ENCODE data around the gene PRRT4.

The PRRT4 gene

GRCh38 chr7:128402356-128402755 lies 40.9 kb upstream of the PRRT4 start:
- Mint-ChIP-seq H3K27me3 (peaks cover 4% of the 10 kb centered on the region), H3K27ac (no peak overlapping the region), H3K36me3 (ENCODE audit: low read depth) (peaks cover 43% of the 10 kb centered on the region), H3K4me1 (ENCODE audit: low read depth) (peaks cover 33% of the 10 kb centered on the region), H3K4me3 (no peak overlapping the region), H3K9me3 (no peaks in the 10 kb centered on the region)

GRCh38 chr7:128400566-128400965 lies 39.1 kb upstream of the PRRT4 start:
- Mint-ChIP-seq H3K27me3 (no peaks in the 10 kb centered on the region), H3K36me3 (ENCODE audit: low read depth) (peaks cover 57% of the 10 kb centered on the region), H3K9me3 (no peaks in the 10 kb centered on the region), H3K4me1 (ENCODE audit: low read depth) (peaks cover 27% of the 10 kb centered on the region), H3K4me3 (no peak overlapping the region), H3K27ac (peak overlapping the region; percentile 21)

- H3K9me3 Mint-ChIP-seq = no peaks in the 10 kb centered on the region
- H3K4me1 Mint-ChIP-seq (ENCODE audit: low read depth) = peaks cover 26% of the 10 kb centered on the region
- H3K27me3 Mint-ChIP-seq = no peaks in the 10 kb centered on the region
- no peak overlapping the region for H3K27ac Mint-ChIP-seq
- H3K4me3 Mint-ChIP-seq = no peak overlapping the region
- peaks cover 57% of the 10 kb centered on the region for H3K36me3 Mint-ChIP-seq (ENCODE audit: low read depth)
Observed at GRCh38 chr7:128399991-128400390, 38.5 kb upstream of the PRRT4 start.

- no peaks in the 10 kb centered on the region for H3K27me3 Mint-ChIP-seq
- H3K9me3 Mint-ChIP-seq = no peaks in the 10 kb centered on the region
- H3K27ac Mint-ChIP-seq = no peak overlapping the region
- H3K4me1 Mint-ChIP-seq (ENCODE audit: low read depth) = peaks cover 14% of the 10 kb centered on the region
- H3K36me3 Mint-ChIP-seq (ENCODE audit: low read depth) = peaks cover 54% of the 10 kb centered on the region
- H3K4me3 Mint-ChIP-seq = no peak overlapping the region
Observed at GRCh38 chr7:128398841-128399135, 37.3 kb upstream of the PRRT4 start.

GRCh38 chr7:128398016-128398840 lies 36.7 kb upstream of the PRRT4 start:
- Mint-ChIP-seq H3K27ac (no peak overlapping the region), H3K9me3 (no peaks in the 10 kb centered on the region), H3K4me3 (no peak overlapping the region), H3K27me3 (no peaks in the 10 kb centered on the region), H3K4me1 (ENCODE audit: low read depth) (peaks cover 9% of the 10 kb centered on the region), H3K36me3 (ENCODE audit: low read depth) (peaks cover 49% of the 10 kb centered on the region)

GRCh38 chr7:128396357-128396756 lies 34.9 kb upstream of the PRRT4 start:
- Mint-ChIP-seq H3K36me3 (ENCODE audit: low read depth) (peaks cover 37% of the 10 kb centered on the region), H3K4me3 (no peak overlapping the region)

GRCh38 chr7:128395748-128396147 lies 34.3 kb upstream of the PRRT4 start:
- Mint-ChIP-seq H3K9me3 (no peaks in the 10 kb centered on the region), H3K27me3 (no peaks in the 10 kb centered on the region), H3K4me1 (ENCODE audit: low read depth) (no peaks in the 10 kb centered on the region), H3K36me3 (ENCODE audit: low read depth) (peaks cover 31% of the 10 kb centered on the region), H3K4me3 (no peak overlapping the region), H3K27ac (no peak overlapping the region)

More at GRCh38 chr7:128396357-128396756, 34.9 kb upstream of the PRRT4 start:
- H3K9me3 Mint-ChIP-seq = no peaks in the 10 kb centered on the region
- H3K27ac Mint-ChIP-seq = no peak overlapping the region
- no peaks in the 10 kb centered on the region for H3K4me1 Mint-ChIP-seq (ENCODE audit: low read depth)
- no peaks in the 10 kb centered on the region for H3K27me3 Mint-ChIP-seq

- no peak overlapping the region for H3K27ac Mint-ChIP-seq
- no peaks in the 10 kb centered on the region for H3K4me1 Mint-ChIP-seq (ENCODE audit: low read depth)
- peaks cover 27% of the 10 kb centered on the region for H3K36me3 Mint-ChIP-seq (ENCODE audit: low read depth)
- H3K4me3 Mint-ChIP-seq = no peak overlapping the region
- no peaks in the 10 kb centered on the region for H3K27me3 Mint-ChIP-seq
- H3K9me3 Mint-ChIP-seq = no peaks in the 10 kb centered on the region
Observed at GRCh38 chr7:128394904-128395496, 33.5 kb upstream of the PRRT4 start.

- no peaks in the 10 kb centered on the region for H3K27me3 Mint-ChIP-seq
Observed at GRCh38 chr7:128393526-128394330, 32.2 kb upstream of the PRRT4 start.

GRCh38 chr7:128392446-128393327 lies 31.2 kb upstream of the PRRT4 start:
- no peak overlapping the region for H3K4me3 Mint-ChIP-seq
- no peak overlapping the region for H3K27ac Mint-ChIP-seq
- H3K27me3 Mint-ChIP-seq = peaks cover 5% of the 10 kb centered on the region
- peaks cover 17% of the 10 kb centered on the region for H3K36me3 Mint-ChIP-seq (ENCODE audit: low read depth)
- H3K4me1 Mint-ChIP-seq (ENCODE audit: low read depth) = no peaks in the 10 kb centered on the region
- no peaks in the 10 kb centered on the region for H3K9me3 Mint-ChIP-seq

More at GRCh38 chr7:128393526-128394330, 32.2 kb upstream of the PRRT4 start:
- H3K9me3 Mint-ChIP-seq = no peaks in the 10 kb centered on the region
- no peak overlapping the region for H3K27ac Mint-ChIP-seq
- H3K4me1 Mint-ChIP-seq (ENCODE audit: low read depth) = no peaks in the 10 kb centered on the region
- no peak overlapping the region for H3K4me3 Mint-ChIP-seq
- peaks cover 27% of the 10 kb centered on the region for H3K36me3 Mint-ChIP-seq (ENCODE audit: low read depth)

- Mint-ChIP-seq H3K36me3 (ENCODE audit: low read depth) (peaks cover 8% of the 10 kb centered on the region), H3K4me1 (ENCODE audit: low read depth) (no peaks in the 10 kb centered on the region), H3K9me3 (no peaks in the 10 kb centered on the region), H3K27ac (no peak overlapping the region), H3K27me3 (peaks cover 6% of the 10 kb centered on the region), H3K4me3 (no peak overlapping the region)
Observed at GRCh38 chr7:128391805-128392204, 30.3 kb upstream of the PRRT4 start.

- H3K27ac Mint-ChIP-seq = no peak overlapping the region
- H3K27me3 Mint-ChIP-seq = peaks cover 6% of the 10 kb centered on the region
- H3K9me3 Mint-ChIP-seq = no peaks in the 10 kb centered on the region
- H3K4me1 Mint-ChIP-seq (ENCODE audit: low read depth) = no peaks in the 10 kb centered on the region
- peaks cover under 1% of the 10 kb centered on the region for H3K36me3 Mint-ChIP-seq (ENCODE audit: low read depth)
- no peak overlapping the region for H3K4me3 Mint-ChIP-seq
Observed at GRCh38 chr7:128390871-128391565, 29.5 kb upstream of the PRRT4 start.

GRCh38 chr7:128389618-128390329 lies 28.3 kb upstream of the PRRT4 start:
- no peaks in the 10 kb centered on the region for H3K4me1 Mint-ChIP-seq (ENCODE audit: low read depth)

More at GRCh38 chr7:128389618-128390329, 28.3 kb upstream of the PRRT4 start:
- no peak overlapping the region for H3K27ac Mint-ChIP-seq
- peaks cover 6% of the 10 kb centered on the region for H3K27me3 Mint-ChIP-seq
- H3K4me3 Mint-ChIP-seq = no peak overlapping the region
- H3K9me3 Mint-ChIP-seq = no peaks in the 10 kb centered on the region
- no peaks in the 10 kb centered on the region for H3K36me3 Mint-ChIP-seq (ENCODE audit: low read depth)

Measured in stimulated activated naive CD8-positive, alpha-beta T cell treated with anti-CD3 and anti-CD28 coated beads, Interleukin-15, Interleukin-2, amounts not matched to agents 100 ng/mL and 50 ng/mL, for 24 hours (primary cell).